Measurements from ENCODE around the gene USP6NL. TPM values are rescaled to one million over a fixed set of nuclear protein-coding genes. Genes with fewer than 3 reads are reported as not detected.
A peak's percentile ranks its signal among the peaks of the same experiment; 100 is the strongest.
"Not testable (repeated sequence)": the region's sequence is repeated elsewhere in the genome, so short reads cannot be mapped to it uniquely, and the experiment has no call there.

Gene USP6NL
- total and polyA plus RNA-seq, 4 donors: 24.6 to 30.8 (median 27.8) TPM

DNA sequence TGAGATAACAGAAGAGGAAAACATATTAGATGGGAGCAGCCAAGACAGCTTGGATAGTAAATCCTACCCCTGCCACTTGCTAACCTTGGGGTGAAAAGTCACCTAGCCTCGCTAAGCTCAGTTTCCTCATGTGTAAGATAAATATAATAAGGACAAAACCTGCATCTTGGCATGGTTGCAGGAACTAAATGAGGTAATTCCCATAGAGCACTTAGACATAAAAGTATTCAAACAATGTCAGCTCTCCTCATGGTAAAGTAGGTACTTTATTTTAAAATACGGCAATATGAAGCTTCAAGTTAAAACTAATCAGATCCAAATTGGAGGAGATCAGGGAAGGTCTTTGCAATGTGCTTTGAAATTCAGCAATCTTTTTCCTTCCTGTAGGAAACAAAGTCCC is 113.1 kb downstream of the USP6NL start:
- no CpG with 5 or more reads among the region's 2 CpGs for WGBS (ENCODE audit: insufficient coverage)
- DNase-seq (ENCODE audit: low read depth in 4 of 6, low spot score in 6 of 6): no peak
- no peaks in the 10 kb centered on the region for H3K9me3 ChIP-seq (ENCODE audit: control insufficient read depth, insufficient read depth, low read length)
- H3K27me3 ChIP-seq (ENCODE audit: control insufficient read depth, insufficient read depth, low read length): no peaks in the 10 kb centered on the region
- H3K27ac ChIP-seq (ENCODE audit: low read depth, low read length): no peak overlapping the region
- H3K4me3 ChIP-seq (ENCODE audit: low read depth, low read length): no peak overlapping the region
- H3K4me1 ChIP-seq (ENCODE audit: control insufficient read depth, insufficient read depth, low read length): no peaks in the 10 kb centered on the region
- peaks cover 5% of the 10 kb centered on the region for H3K36me3 ChIP-seq (ENCODE audit: control insufficient read depth, insufficient read depth, low read length)

DNA sequence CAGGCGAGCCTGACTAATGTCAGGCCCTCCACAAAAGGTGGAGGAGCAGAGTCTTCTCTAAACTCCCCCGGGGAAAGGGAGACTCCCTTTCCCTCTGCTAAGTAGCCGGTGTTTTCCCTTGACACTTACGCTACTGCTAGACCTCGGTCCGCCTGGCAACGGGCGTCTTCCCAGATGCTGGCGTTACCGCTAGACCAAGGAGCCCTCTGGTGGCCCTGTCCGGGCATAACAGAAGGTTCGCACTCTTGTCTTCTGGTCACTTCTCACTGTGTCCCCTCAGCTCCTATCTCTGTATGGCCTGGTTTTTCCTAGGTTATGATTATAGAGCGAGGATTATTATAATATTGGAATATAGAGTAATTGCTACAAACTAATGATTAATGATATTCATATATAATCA is 116.5 kb downstream of the USP6NL start:
- not testable (repeated sequence) for H3K27ac ChIP-seq (ENCODE audit: low read depth, low read length); H3K4me3 ChIP-seq (ENCODE audit: low read depth, low read length); H3K27me3 ChIP-seq (ENCODE audit: control insufficient read depth, insufficient read depth, low read length); H3K4me1 ChIP-seq (ENCODE audit: control insufficient read depth, insufficient read depth, low read length); H3K9me3 ChIP-seq (ENCODE audit: control insufficient read depth, insufficient read depth, low read length); H3K36me3 ChIP-seq (ENCODE audit: control insufficient read depth, insufficient read depth, low read length)
- WGBS (ENCODE audit: insufficient coverage): no CpG with 5 or more reads among the region's 13 CpGs
- peak in 1 of 6 donors; percentile 26 for DNase-seq (ENCODE audit: low read depth in 4 of 6, low spot score in 6 of 6)

DNA sequence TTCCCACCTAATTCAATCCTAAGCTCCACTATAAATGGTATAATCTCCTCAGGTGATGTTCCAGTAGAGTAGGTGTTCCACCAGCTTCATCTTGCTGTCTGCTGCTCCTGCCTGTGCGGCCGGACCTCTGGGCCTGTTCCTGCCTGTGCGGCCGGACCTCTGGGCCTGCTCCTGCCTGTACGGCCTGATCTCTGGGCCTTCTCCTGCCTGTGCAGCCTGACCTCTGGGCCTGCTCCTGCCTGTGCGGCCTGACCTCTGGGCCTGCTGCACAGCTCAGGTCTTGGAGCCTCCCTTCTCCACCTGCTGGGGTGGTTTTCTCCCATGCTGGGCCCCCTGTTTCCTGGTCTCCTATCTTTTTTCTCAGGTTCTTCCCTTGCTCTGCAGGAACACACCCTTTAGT is 117.8 kb downstream of the USP6NL start:
- 99% methylated on average over 6 of the region's 6 CpGs for WGBS (ENCODE audit: insufficient coverage)
- no peaks in the 10 kb centered on the region for H3K9me3 ChIP-seq (ENCODE audit: control insufficient read depth, insufficient read depth, low read length)
- no peak for DNase-seq (ENCODE audit: low read depth in 4 of 6, low spot score in 6 of 6)
- H3K27ac ChIP-seq (ENCODE audit: low read depth, low read length): no peak overlapping the region
- peaks cover 7% of the 10 kb centered on the region for H3K36me3 ChIP-seq (ENCODE audit: control insufficient read depth, insufficient read depth, low read length)
- no peaks in the 10 kb centered on the region for H3K4me1 ChIP-seq (ENCODE audit: control insufficient read depth, insufficient read depth, low read length)
- H3K4me3 ChIP-seq (ENCODE audit: low read depth, low read length): no peak overlapping the region
- no peaks in the 10 kb centered on the region for H3K27me3 ChIP-seq (ENCODE audit: control insufficient read depth, insufficient read depth, low read length)

DNA sequence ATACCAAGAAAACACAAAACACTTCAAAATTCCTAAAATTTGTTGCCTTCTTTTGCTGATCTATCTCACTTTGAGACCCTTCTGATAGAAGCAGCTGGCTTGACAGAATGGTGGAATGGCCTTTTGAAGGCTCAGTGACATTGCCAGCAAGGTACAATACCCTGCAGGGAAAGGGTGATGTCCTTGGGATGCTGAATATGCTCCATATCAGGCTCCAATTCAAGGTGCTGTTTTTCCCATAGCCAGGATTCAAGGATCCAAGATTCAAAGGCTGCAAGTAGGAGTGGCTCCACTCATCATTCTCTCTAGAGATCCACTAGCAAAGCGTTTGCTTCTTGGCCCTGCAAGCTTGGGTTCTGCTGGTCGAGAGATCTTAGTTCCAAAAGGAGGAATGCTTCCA is 120.4 kb downstream of the USP6NL start:
- Histone ChIP-seq H3K27ac (ENCODE audit: low read depth, low read length) (no peak overlapping the region), H3K4me1 (ENCODE audit: control insufficient read depth, insufficient read depth, low read length) (no peaks in the 10 kb centered on the region), H3K9me3 (ENCODE audit: control insufficient read depth, insufficient read depth, low read length) (no peaks in the 10 kb centered on the region), H3K27me3 (ENCODE audit: control insufficient read depth, insufficient read depth, low read length) (no peaks in the 10 kb centered on the region), H3K36me3 (ENCODE audit: control insufficient read depth, insufficient read depth, low read length) (peaks cover 7% of the 10 kb centered on the region), H3K4me3 (ENCODE audit: low read depth, low read length) (no peak overlapping the region)
- DNase-seq (ENCODE audit: low read depth in 4 of 6, low spot score in 6 of 6): no peak
- 88% methylated on average over 2 of the region's 2 CpGs for WGBS (ENCODE audit: insufficient coverage)

DNA sequence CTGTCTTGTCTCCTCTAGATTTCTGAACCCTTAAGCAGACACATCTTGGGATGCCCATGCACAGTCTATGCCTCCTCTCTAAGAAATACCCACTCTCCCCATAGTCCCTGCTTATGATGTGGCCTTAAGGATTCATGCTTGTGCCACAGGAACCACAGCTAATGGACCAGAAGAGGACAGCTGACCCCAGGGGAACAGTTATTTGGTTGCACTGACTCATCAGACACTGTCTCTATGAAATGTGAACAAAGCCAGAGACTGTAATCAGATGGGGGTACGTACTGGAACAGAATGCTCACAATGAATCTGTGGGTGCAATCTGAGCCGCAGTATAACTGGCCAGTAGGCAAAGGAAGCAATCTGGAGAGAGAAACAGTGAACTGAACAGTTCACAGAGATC is 121.9 kb downstream of the USP6NL start:
- WGBS (ENCODE audit: insufficient coverage): 82% methylated on average over 2 of the region's 2 CpGs
- no peaks in the 10 kb centered on the region for H3K9me3 ChIP-seq (ENCODE audit: control insufficient read depth, insufficient read depth, low read length)
- H3K27me3 ChIP-seq (ENCODE audit: control insufficient read depth, insufficient read depth, low read length): no peaks in the 10 kb centered on the region
- no peak for DNase-seq (ENCODE audit: low read depth in 4 of 6, low spot score in 6 of 6)
- no peak overlapping the region for H3K27ac ChIP-seq (ENCODE audit: low read depth, low read length)
- peaks cover 7% of the 10 kb centered on the region for H3K36me3 ChIP-seq (ENCODE audit: control insufficient read depth, insufficient read depth, low read length)
- H3K4me1 ChIP-seq (ENCODE audit: control insufficient read depth, insufficient read depth, low read length): no peaks in the 10 kb centered on the region
- H3K4me3 ChIP-seq (ENCODE audit: low read depth, low read length): no peak overlapping the region

DNA sequence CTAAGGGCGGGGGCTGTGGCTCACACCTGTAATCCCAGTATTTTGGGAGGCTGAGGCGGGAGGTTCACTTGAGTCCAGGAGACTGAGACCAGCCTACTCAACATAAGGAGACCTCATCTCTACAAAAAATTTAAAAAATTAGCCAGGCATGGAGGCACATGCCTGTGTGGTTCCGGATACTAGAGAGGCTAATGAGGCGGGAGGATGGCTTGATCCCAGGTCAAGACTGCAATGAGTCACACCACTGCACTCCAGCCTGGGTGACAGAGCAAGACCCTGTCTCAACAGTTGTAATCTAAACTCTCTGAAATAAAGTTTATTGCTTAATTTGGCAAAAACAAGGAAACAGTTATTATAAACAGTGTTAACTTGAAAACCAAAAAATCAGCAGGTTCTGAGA is 123.3 kb downstream of the USP6NL start:
- 93% methylated on average over 3 of the region's 4 CpGs for WGBS (ENCODE audit: insufficient coverage)
- Histone ChIP-seq H3K27me3 (ENCODE audit: control insufficient read depth, insufficient read depth, low read length) (no peaks in the 10 kb centered on the region), H3K36me3 (ENCODE audit: control insufficient read depth, insufficient read depth, low read length) (peaks cover 2% of the 10 kb centered on the region), H3K4me3 (ENCODE audit: low read depth, low read length) (no peak overlapping the region), H3K4me1 (ENCODE audit: control insufficient read depth, insufficient read depth, low read length) (no peaks in the 10 kb centered on the region), H3K9me3 (ENCODE audit: control insufficient read depth, insufficient read depth, low read length) (no peaks in the 10 kb centered on the region), H3K27ac (ENCODE audit: low read depth, low read length) (no peak overlapping the region)
- no peak for DNase-seq (ENCODE audit: low read depth in 4 of 6, low spot score in 6 of 6)

DNA sequence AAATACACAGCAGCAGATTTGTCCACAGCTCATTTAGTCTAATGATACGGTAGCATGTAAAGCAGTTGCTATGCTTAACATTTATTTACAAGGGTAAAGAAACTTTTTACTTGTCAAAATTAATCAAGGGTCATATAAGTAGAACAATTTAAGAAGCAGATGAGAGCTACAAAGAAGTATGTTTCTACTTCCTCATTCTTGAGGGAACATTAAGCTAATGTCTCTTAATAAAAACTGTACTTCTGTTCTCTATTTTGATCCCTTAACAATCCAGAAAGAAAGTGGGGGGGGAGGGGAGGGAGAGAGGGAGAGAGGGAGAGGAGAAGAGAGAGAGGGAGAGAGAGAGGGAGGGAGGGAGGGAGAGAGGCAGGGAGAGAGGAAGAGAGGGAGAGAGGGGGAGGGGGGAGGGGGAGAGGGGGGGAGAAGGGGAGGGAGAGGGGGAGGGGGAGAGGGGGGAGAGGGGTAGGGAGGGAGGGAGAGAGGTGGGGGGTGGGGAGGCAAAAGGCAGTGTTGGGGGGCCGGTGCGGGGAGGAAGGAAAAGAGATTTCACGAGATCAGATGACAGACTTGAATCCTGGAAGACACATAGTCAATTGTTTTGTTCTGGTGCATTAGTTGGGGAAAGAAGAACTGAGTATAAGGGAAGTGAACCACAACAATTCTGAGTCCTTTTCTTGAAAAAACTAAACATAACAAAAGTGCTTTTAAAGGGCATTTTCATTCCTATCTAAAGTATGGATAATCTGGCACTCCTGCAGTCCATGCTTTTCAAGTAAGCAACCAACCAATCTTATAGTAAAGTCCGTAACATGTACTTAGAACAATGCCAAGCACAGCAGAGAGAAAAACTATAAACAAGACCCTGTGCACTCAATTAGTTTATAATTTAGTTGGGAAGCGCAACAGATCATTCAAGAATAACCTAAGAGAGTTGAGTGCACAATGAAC is 128.0 kb downstream of the USP6NL start:
- 43% methylated on average over 1 of the region's 6 CpGs for WGBS (ENCODE audit: insufficient coverage)
- Histone ChIP-seq H3K4me1 (ENCODE audit: control insufficient read depth, insufficient read depth, low read length) (no peaks in the 10 kb centered on the region), H3K27me3 (ENCODE audit: control insufficient read depth, insufficient read depth, low read length) (no peaks in the 10 kb centered on the region), H3K9me3 (ENCODE audit: control insufficient read depth, insufficient read depth, low read length) (no peaks in the 10 kb centered on the region), H3K36me3 (ENCODE audit: control insufficient read depth, insufficient read depth, low read length) (no peaks in the 10 kb centered on the region), H3K4me3 (ENCODE audit: low read depth, low read length) (no peak overlapping the region), H3K27ac (ENCODE audit: low read depth, low read length) (no peak overlapping the region)
- DNase-seq (ENCODE audit: low read depth in 4 of 6, low spot score in 6 of 6): no peak

DNA sequence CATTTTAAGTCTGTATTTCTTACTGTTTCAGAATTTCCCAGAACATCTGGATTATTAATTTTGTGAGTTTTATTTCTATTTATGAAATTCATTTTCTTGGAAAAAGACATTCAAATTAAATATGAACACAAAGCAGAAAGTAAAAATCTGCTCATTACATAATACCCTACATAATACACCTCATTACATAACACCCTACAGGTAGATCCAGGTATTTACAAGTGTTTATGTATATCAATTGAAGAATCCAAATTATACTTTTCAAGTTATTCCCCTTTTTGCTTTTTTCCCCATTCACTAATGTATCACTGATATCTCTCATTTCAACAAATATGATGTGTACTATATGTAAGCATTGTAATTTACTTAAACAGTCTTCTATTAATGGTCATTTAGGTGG is 129.1 kb downstream of the USP6NL start:
- Histone ChIP-seq H3K27ac (ENCODE audit: low read depth, low read length) (no peak overlapping the region), H3K4me3 (ENCODE audit: low read depth, low read length) (no peak overlapping the region), H3K36me3 (ENCODE audit: control insufficient read depth, insufficient read depth, low read length) (no peaks in the 10 kb centered on the region), H3K9me3 (ENCODE audit: control insufficient read depth, insufficient read depth, low read length) (no peaks in the 10 kb centered on the region), H3K4me1 (ENCODE audit: control insufficient read depth, insufficient read depth, low read length) (no peaks in the 10 kb centered on the region), H3K27me3 (ENCODE audit: control insufficient read depth, insufficient read depth, low read length) (no peaks in the 10 kb centered on the region)
- DNase-seq (ENCODE audit: low read depth in 4 of 6, low spot score in 6 of 6): no peak

DNA sequence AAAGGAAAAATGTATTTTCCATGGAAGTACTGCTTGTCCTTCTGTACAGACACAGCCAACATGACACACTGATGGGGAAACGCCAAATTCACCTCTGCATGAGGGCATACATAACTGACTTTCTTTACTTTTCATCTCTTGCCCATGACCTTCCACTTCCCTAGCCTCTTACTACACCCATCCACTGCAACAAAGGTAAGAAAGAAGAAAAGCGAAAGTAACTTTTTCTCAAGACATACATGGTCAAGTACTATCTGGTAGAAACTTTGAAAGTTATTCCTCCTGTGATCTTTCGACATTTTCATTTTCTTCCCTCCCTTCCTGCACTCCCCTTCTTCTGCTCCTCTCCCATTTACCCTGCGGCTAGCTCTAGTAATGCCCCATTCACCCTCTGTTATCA is 130.8 kb downstream of the USP6NL start:
- Histone ChIP-seq H3K4me3 (ENCODE audit: low read depth, low read length) (no peak overlapping the region), H3K27ac (ENCODE audit: low read depth, low read length) (no peak overlapping the region), H3K4me1 (ENCODE audit: control insufficient read depth, insufficient read depth, low read length) (no peaks in the 10 kb centered on the region), H3K36me3 (ENCODE audit: control insufficient read depth, insufficient read depth, low read length) (no peaks in the 10 kb centered on the region), H3K9me3 (ENCODE audit: control insufficient read depth, insufficient read depth, low read length) (no peaks in the 10 kb centered on the region), H3K27me3 (ENCODE audit: control insufficient read depth, insufficient read depth, low read length) (no peaks in the 10 kb centered on the region)
- no peak for DNase-seq (ENCODE audit: low read depth in 4 of 6, low spot score in 6 of 6)
- 100% methylated on average over 3 of the region's 4 CpGs for WGBS (ENCODE audit: insufficient coverage)

DNA sequence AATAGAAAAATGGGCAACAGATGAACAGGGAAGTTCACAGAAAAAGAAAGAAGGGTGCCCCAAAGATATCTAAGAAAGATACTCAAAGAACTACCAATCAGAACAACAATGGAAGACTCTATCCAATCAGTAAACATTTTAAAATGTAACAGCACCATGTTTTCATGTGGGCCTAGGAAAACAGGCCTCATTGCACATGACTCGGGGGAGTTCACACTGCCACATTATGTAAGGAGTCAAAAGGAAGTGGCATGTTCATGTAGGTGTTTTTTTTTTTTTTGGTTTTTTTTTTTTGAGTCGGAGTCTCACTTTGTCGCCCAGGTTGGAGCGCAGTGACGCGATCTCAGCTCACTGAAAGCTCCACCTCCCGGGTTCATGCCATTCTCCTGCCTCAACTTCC is 132.2 kb downstream of the USP6NL start:
- Histone ChIP-seq H3K9me3 (ENCODE audit: control insufficient read depth, insufficient read depth, low read length) (no peaks in the 10 kb centered on the region), H3K4me1 (ENCODE audit: control insufficient read depth, insufficient read depth, low read length) (no peaks in the 10 kb centered on the region), H3K27ac (ENCODE audit: low read depth, low read length) (no peak overlapping the region), H3K36me3 (ENCODE audit: control insufficient read depth, insufficient read depth, low read length) (no peaks in the 10 kb centered on the region), H3K27me3 (ENCODE audit: control insufficient read depth, insufficient read depth, low read length) (no peaks in the 10 kb centered on the region), H3K4me3 (ENCODE audit: low read depth, low read length) (no peak overlapping the region)
- no peak for DNase-seq (ENCODE audit: low read depth in 4 of 6, low spot score in 6 of 6)
- WGBS (ENCODE audit: insufficient coverage): no CpG with 5 or more reads among the region's 7 CpGs

Data from spinal cord (tissue), 10 donors.